DND-41 (cell line): ENCODE data around the gene ARMC12.

ENCODE experiments used
- ATAC-seq: fragments of 200-7000 bp; cut with Tn5 transposase; 3 replicates; pipeline ENCODE4 v1.9.1; 2021; ENCODE audit warnings: low read depth; ENCODE audit not compliant: insufficient read depth
- DNase-seq: peaks from one replicate; pipeline ENCODE4 v3.0.0-alpha.2; 2020
- H2AFZ ChIP-seq: 2 replicates; pipeline ENCODE4 v1.6.0; 2012; ENCODE audit warnings: low read depth, low read length
- H3K27ac ChIP-seq: 2 replicates; pipeline ENCODE4 v1.5.1; 2012; ENCODE audit warnings: low read length, inconsistent platforms
- H3K27me3 ChIP-seq: fragments of 200-600 bp; sonication (generic); 2 replicates; pipeline ENCODE4 v1.6.0; 2012; ENCODE audit warnings: low read length, mild to moderate bottlenecking, inconsistent platforms; ENCODE audit not compliant: insufficient read depth, poor library complexity
- H3K36me3 ChIP-seq: 2 replicates; pipeline ENCODE4 v1.5.1; 2012; ENCODE audit warnings: low read length, inconsistent platforms; ENCODE audit not compliant: insufficient read depth
- H3K4me1 ChIP-seq: 2 replicates; pipeline ENCODE4 v1.5.1; 2012; ENCODE audit warnings: mild to moderate bottlenecking, low read length; ENCODE audit not compliant: insufficient read depth
- H3K4me2 ChIP-seq: 2 replicates; pipeline ENCODE4 v1.6.0; 2012; ENCODE audit warnings: mild to moderate bottlenecking, moderate library complexity, low read length, inconsistent platforms; ENCODE audit not compliant: insufficient read depth
- H3K4me3 ChIP-seq, 2 experiments: fragments of 200-600 bp in 1 of 2; shearing (Covaris generic) in 1 of 2; 2 replicates each; pipeline ENCODE4 v1.5.1; 2012 to 2016; ENCODE audit warnings: inconsistent platforms in 2 of 2, low read length in 2 of 2, mild to moderate bottlenecking in 2 of 2, low read depth in 1 of 2, moderate library complexity in 1 of 2
- H3K79me2 ChIP-seq: 2 replicates; pipeline ENCODE4 v1.6.0; 2012; ENCODE audit warnings: low read length, inconsistent platforms; ENCODE audit not compliant: insufficient read depth
- H3K9ac ChIP-seq: 2 replicates; pipeline ENCODE4 v1.6.0; 2012; ENCODE audit warnings: low read depth, mild to moderate bottlenecking, inconsistent platforms, low read length, moderate library complexity
- H3K9me3 ChIP-seq: 2 replicates; pipeline ENCODE4 v1.5.1; 2012; ENCODE audit warnings: low read length, moderate library complexity, mild to moderate bottlenecking, inconsistent platforms; ENCODE audit not compliant: insufficient read depth, severe bottlenecking
- H4K20me1 ChIP-seq: 2 replicates; pipeline ENCODE4 v1.6.0; 2012; ENCODE audit warnings: low read length; ENCODE audit not compliant: insufficient read depth
- CTCF ChIP-seq: IDR thresholded peaks from 2 replicates; pipeline ENCODE4 v1.5.1; 2012; ENCODE audit warnings: borderline replicate concordance, low read length, moderate library complexity, mild to moderate bottlenecking; ENCODE audit not compliant: poor library complexity, severe bottlenecking; ENCODE audit errors: extremely low read depth
- EZH2 ChIP-seq: IDR thresholded peaks from 3 replicates; pipeline ENCODE4 v1.6.1; 2012; ENCODE audit warnings: borderline replicate concordance, low read depth, mild to moderate bottlenecking, moderate library complexity, low read length, inconsistent platforms; ENCODE audit not compliant: severe bottlenecking

The ARMC12 gene

GRCh38 chr6:35787266-35788218 is 50.7 kb downstream of the ARMC12 start:
- ATAC-seq (no peak), DNase-seq (no peak)
- Histone ChIP-seq H3K4me2 (no peak overlapping the region), H3K4me1 (no peaks in the 10 kb centered on the region), H3K27me3 (peaks cover 9% of the 10 kb centered on the region), H3K9me3 (no peaks in the 10 kb centered on the region), H3K27ac (no peak overlapping the region), H3K9ac (no peak overlapping the region), H2AFZ (no peak overlapping the region), H3K36me3 (no peaks in the 10 kb centered on the region), H3K79me2 (no peaks in the 10 kb centered on the region), H3K4me3 (no peak overlapping the region), H4K20me1 (no peaks in the 10 kb centered on the region)
- TF ChIP-seq CTCF (no peak), EZH2 (no peak)

GRCh38 chr6:35788423-35788982 is 51.7 kb downstream of the ARMC12 start:
- H3K79me2 ChIP-seq, result no peaks in the 10 kb centered on the region
- H3K9me3 ChIP-seq, result no peaks in the 10 kb centered on the region
- TF ChIP-seq EZH2, result no peak
- no peak for TF ChIP-seq CTCF
- DNase-seq (no peak), ATAC-seq (no peak)
- H3K36me3 ChIP-seq, result no peaks in the 10 kb centered on the region
- no peak overlapping the region for H3K27ac ChIP-seq
- no peak overlapping the region for H3K4me2 ChIP-seq
- no peaks in the 10 kb centered on the region for H4K20me1 ChIP-seq
- no peak overlapping the region for H3K9ac ChIP-seq
- no peak overlapping the region for H2AFZ ChIP-seq
- no peak overlapping the region for H3K4me3 ChIP-seq
- H3K4me1 ChIP-seq, result no peaks in the 10 kb centered on the region
- H3K27me3 ChIP-seq, result peaks cover 12% of the 10 kb centered on the region

- no peaks in the 10 kb centered on the region for H3K36me3 ChIP-seq
- no peak overlapping the region for H3K27ac ChIP-seq
- DNase-seq (no peak), ATAC-seq (no peak)
- no peaks in the 10 kb centered on the region for H3K9me3 ChIP-seq
- H3K4me3 ChIP-seq, result no peak overlapping the region
- no peaks in the 10 kb centered on the region for H3K79me2 ChIP-seq
- no peaks in the 10 kb centered on the region for H3K4me1 ChIP-seq
- peaks cover 6% of the 10 kb centered on the region; the same call in 1 of the 2 replicates for H4K20me1 ChIP-seq
- H2AFZ ChIP-seq, result no peak overlapping the region
- H3K4me2 ChIP-seq, result no peak overlapping the region
- H3K27me3 ChIP-seq, result peaks cover 18% of the 10 kb centered on the region
- TF ChIP-seq EZH2, result no peak
- TF ChIP-seq CTCF, result no peak
- no peak overlapping the region for H3K9ac ChIP-seq
Observed at GRCh38 chr6:35790683-35791082, 53.9 kb downstream of the ARMC12 start.
